Stimulated activated CD4-positive, alpha-beta T cell treated with anti-CD3 and anti-CD28 coated beads, Interleukin-12 subunit alpha, Interleukin-12 subunit beta, amount 100 ng/mL, for 4 hours (primary cell): ENCODE data around the gene SLC25A46.
"Not testable (repeated sequence)": the region's sequence is repeated elsewhere in the genome, so short reads cannot be mapped to it uniquely, and the experiment has no call there.

Experiments used
- DNase-seq: peaks from one replicate; pipeline ENCODE4 v3.0.0-alpha.2; 2020

Gene SLC25A46

DNA sequence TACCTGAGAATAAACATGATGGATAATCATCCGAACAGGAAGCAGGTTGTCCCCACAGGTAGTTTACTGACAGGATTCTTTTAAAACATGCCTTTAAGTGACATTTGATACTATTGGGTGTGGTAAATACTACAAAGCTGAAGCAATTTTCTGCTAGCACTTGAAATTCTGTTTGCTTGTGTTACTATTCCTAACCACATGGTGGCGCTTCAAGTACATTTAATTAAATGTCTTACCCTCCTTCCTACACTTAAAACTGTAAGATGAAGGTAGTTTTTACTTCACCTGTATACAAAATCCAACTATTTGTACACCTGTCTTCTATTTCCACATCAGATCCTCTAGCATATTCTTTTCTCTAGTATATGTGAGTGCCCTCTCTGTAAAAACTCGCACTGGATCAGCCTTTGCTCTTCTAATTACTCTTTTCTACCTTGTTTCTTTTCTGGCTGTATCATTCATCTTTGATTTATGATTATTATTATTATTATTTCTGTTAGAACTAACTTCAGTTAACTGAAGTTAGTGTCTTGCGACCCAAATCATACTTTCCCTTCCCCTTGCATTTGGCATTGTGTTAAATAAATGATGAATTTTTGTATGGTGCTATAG, 18.4 kb downstream of the SLC25A46 start:
- no peak for DNase-seq

GRCh38 chr5:110760158-110760557, 21.4 kb downstream of the SLC25A46 start:
- DNase-seq, result no peak

GRCh38 chr5:110768138-110768860, 29.5 kb downstream of the SLC25A46 start:
- no peak for DNase-seq

GRCh38 chr5:110769000-110769681, 30.3 kb downstream of the SLC25A46 start:
- DNase-seq, result no peak

- DNase-seq, result no peak
These were observed 31.5 kb downstream of the SLC25A46 start for GRCh38 chr5:110770286-110770685.

- DNase-seq, result no peak
These were observed 46.1 kb downstream of the SLC25A46 start for GRCh38 chr5:110784901-110785300.

- DNase-seq, result no peak
These were observed 46.5 kb downstream of the SLC25A46 start for GRCh38 chr5:110785356-110785755.

DNA sequence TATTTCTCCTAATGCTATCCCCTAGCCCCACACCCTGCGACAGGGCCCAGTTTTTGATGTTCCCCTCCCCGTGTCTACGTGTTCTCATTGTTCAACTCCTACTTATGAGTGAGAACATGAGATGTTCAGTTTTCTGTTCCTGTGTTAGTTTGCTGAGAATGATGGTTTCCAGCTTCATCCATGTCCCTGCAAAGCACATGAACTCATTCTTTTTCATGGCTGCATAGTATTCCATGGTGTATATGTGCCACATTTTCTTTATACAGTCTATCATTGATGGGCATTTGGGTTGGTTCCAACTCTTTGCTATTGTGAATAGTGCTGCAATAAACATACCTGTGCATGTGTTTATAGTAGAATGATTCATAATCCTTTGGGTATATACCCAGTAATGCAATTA, 49.2 kb downstream of the SLC25A46 start:
- DNase-seq, result not testable (repeated sequence)

- no peak for DNase-seq
These were observed 51.9 kb downstream of the SLC25A46 start for GRCh38 chr5:110790673-110791072.

GRCh38 chr5:110802998-110803397, 64.2 kb downstream of the SLC25A46 start:
- no peak for DNase-seq

DNA sequence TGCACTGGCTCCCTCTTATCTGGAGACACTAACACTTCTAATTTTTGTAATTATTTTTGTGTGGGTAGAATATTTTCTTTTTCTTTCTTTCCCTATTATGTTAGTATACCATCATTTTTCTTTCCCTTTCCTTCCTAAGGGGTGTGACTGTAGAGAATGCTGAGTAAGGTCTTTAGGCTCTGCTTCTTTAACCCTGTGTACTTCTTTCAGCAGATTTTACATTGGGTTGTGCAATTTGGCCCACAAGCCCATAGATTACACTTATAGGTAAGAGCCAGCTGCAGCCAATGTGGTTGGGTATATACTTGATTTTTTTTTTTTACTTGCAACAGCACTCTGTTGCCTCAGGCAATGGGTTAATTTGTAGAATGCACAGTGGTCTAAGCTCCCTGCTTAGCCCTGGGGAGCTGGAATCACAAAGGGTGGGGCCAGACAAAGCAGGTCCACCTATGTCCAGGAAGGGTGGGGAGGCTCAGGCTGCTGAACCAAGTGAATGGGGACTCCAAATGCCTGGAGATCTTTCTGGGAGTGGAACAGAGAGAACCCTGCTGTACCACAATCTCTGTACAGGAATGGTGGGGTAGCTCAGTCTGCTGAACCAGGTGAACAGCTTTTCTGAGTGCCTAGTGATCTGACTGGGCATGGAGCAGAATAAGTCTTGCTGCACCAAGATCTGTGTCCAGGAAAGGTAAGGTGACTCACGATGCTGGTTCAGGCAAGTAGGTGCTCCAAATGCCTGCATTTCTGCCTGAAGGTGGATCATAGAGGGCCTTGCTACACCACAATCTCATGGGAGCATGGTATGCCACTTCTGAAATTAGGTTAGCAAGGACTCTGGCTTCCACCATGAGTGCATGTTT, 64.9 kb downstream of the SLC25A46 start:
- DNase-seq, result no peak

- no peak for DNase-seq
These were observed 68.4 kb downstream of the SLC25A46 start for GRCh38 chr5:110807169-110807568.

GRCh38 chr5:110809006-110809405, 70.2 kb downstream of the SLC25A46 start:
- DNase-seq, result no peak
